Endothelial cell of umbilical vein (primary cell): ENCODE results near the gene SEMA6A. TPM values are rescaled to one million over a fixed set of nuclear protein-coding genes. Genes with fewer than 3 reads are reported as not detected.

Source experiments
- BruUV-seq: library from RNA; stranded (reverse); fragments of 400-500 nt; replicated peaks from 2 replicates; lab custom pipeline; 2021; lab: Mats Ljungman, UMichigan
- CTCF ChIA-PET: fragments of 300-600, 350-600 bp; sonication (Branson Sonifier 250); formaldehyde crosslinking; loops from one replicate; lab custom pipeline; 2021; ENCODE audit warnings: antibody characterized with exemption, inconsistent platforms; lab: Charles Lee
- POLR2A ChIA-PET: fragments of 300-600, 350-600 bp; sonication (Branson Sonifier 250); formaldehyde crosslinking; loops from one replicate; lab custom pipeline; 2021; ENCODE audit warnings: antibody characterized with exemption, inconsistent platforms; lab: Charles Lee
- DNase-seq: peaks from one replicate; pipeline ENCODE4 v3.0.0-alpha.2; 2011; ENCODE audit warnings: low read depth, low spot score
- FAIRE-seq: peaks from 2 replicates; lab custom pipeline; 2011; peaks lifted over from hg19 to GRCh38; lab: Jason Lieb, UNC
- H2AFZ ChIP-seq: 2 replicates; pipeline ENCODE4 v1.6.0; 2012; ENCODE audit warnings: low read depth, low read length, control low read depth, inconsistent platforms
- H3K27ac ChIP-seq: 2 replicates; pipeline ENCODE4 v1.5.1; 2011; ENCODE audit warnings: low read depth, mild to moderate bottlenecking, control low read depth, low read length, moderate library complexity; ENCODE audit not compliant: insufficient read depth
- H3K27me3 ChIP-seq, 2 experiments: 2 replicates each; pipeline versions ENCODE4 v1.6.0 to v1.6.1; 2011; ENCODE audit warnings: low read length in 2 of 2, mixed read lengths in 1 of 2; ENCODE audit not compliant: control insufficient read depth in 2 of 2, insufficient read depth in 2 of 2
- H3K36me3 ChIP-seq, 2 experiments: 2 replicates in 1 of 2; 3 replicates in 1 of 2; pipeline ENCODE4 v1.5.1; 2011; ENCODE audit warnings: low read length in 2 of 2, mild to moderate bottlenecking in 1 of 2, moderate library complexity in 1 of 2; ENCODE audit not compliant: control insufficient read depth in 2 of 2, insufficient read depth in 2 of 2; ENCODE audit errors: extremely low read depth in 1 of 2
- H3K4me1 ChIP-seq: 3 replicates; pipeline ENCODE4 v1.5.1; 2011; ENCODE audit warnings: mild to moderate bottlenecking, low read length; ENCODE audit not compliant: control insufficient read depth, insufficient read depth; ENCODE audit errors: extremely low read depth
- H3K4me2 ChIP-seq: 2 replicates; pipeline ENCODE4 v1.6.1; 2011; ENCODE audit warnings: low read length, control low read depth, mixed read lengths; ENCODE audit not compliant: insufficient read depth
- H3K4me3 ChIP-seq, 3 experiments: fragments of 200-600 bp in 1 of 3; sonication (generic), shearing (Covaris generic) in 1 of 3; replicated peaks in 1 of 3; 2 replicates each; pipeline ENCODE4 v1.5.1; 2011 to 2016; ENCODE audit warnings: control low read depth in 3 of 3, low read length in 3 of 3, mild to moderate bottlenecking in 2 of 3, inconsistent platforms in 1 of 3, low read depth in 1 of 3, moderate library complexity in 1 of 3; ENCODE audit not compliant: insufficient read depth in 1 of 3
- H3K79me2 ChIP-seq: 2 replicates; pipeline ENCODE4 v1.6.0; 2012; ENCODE audit warnings: low read length, inconsistent platforms; ENCODE audit not compliant: control insufficient read depth, insufficient read depth
- H3K9ac ChIP-seq: replicated peaks from 2 replicates; pipeline ENCODE3; 2011; ENCODE audit warnings: low read length, control low read depth; ENCODE audit not compliant: insufficient read depth; ENCODE audit errors: extremely low read depth
- H3K9me1 ChIP-seq: replicated peaks from 3 replicates; pipeline ENCODE4 v1.6.0; 2011; ENCODE audit warnings: mild to moderate bottlenecking, low read length; ENCODE audit not compliant: control insufficient read depth, insufficient read depth; ENCODE audit errors: extremely low read depth
- H3K9me3 ChIP-seq: replicated peaks from 2 replicates; pipeline ENCODE4 v1.5.1; 2012; ENCODE audit warnings: low read length, inconsistent platforms; ENCODE audit not compliant: control insufficient read depth, insufficient read depth
- H4K20me1 ChIP-seq: replicated peaks from 2 replicates; pipeline ENCODE3; 2011; ENCODE audit warnings: mild to moderate bottlenecking, low read length; ENCODE audit not compliant: control insufficient read depth, insufficient read depth; ENCODE audit errors: extremely low read depth
- EZH2 ChIP-seq: IDR thresholded peaks from 2 replicates; pipeline ENCODE4 v1.6.1; 2012; ENCODE audit warnings: borderline replicate concordance, low read depth, mild to moderate bottlenecking, moderate library complexity, low read length, inconsistent platforms; ENCODE audit not compliant: severe bottlenecking
- FOS ChIP-seq: IDR thresholded peaks from 2 replicates; pipeline ENCODE4 v1.6.1; 2011; ENCODE audit warnings: mild to moderate bottlenecking, low read length, moderate library complexity, borderline replicate concordance; ENCODE audit not compliant: insufficient read depth
- GATA2 ChIP-seq: IDR thresholded peaks from 2 replicates; pipeline ENCODE4 v1.7.0; 2011; ENCODE audit warnings: low read depth, mild to moderate bottlenecking, moderate library complexity, mixed read lengths, low read length; ENCODE audit not compliant: insufficient read length, insufficient read depth
- JUN ChIP-seq: IDR thresholded peaks from 2 replicates; pipeline ENCODE4 v1.6.1; 2011; ENCODE audit warnings: borderline replicate concordance, low read depth; ENCODE audit not compliant: insufficient read length, insufficient read depth
- POLR2A ChIP-seq: IDR thresholded peaks from 2 replicates; pipeline ENCODE4 v1.6.1; 2012; ENCODE audit warnings: low read depth, mild to moderate bottlenecking, control low read depth, low read length
- POLR2AphosphoS5 ChIP-seq: IDR thresholded peaks from 2 replicates; pipeline ENCODE4 v1.6.1; 2012; ENCODE audit warnings: low read depth, mild to moderate bottlenecking, control low read depth, low read length, moderate library complexity; ENCODE audit not compliant: insufficient read depth
- dilution Hi-C: fragments of 300-500 bp; cut with MboI; formaldehyde crosslinking; loops from one replicate; pipeline ENCODE4 v1.15.0; 2019; ENCODE audit warnings: low sequenced_read_pairs; ENCODE audit not compliant: extremely low pct_ligation_motif_present
- intact Hi-C: fragments of 100-400 bp; cut with micrococcal nuclease; formaldehyde crosslinking; loops from one replicate; pipeline ENCODE4 v1.10.0; 2022
- polyA plus RNA-seq, 4 experiments: library from polyadenylated mRNA; depleted of rRNA in 3 of 4; stranded (reverse) in 3 of 4; unstranded in 1 of 4; fragments of >200 nt; gene quantifications; 2 replicates each; pipeline versions ENCODE4 v1.2.1 to v1.2.3, GENCODE V29; 2011 to 2012; ENCODE audit warnings: missing spikeins in 1 of 4
- total RNA-seq: library from RNA; stranded (reverse); gene quantifications from 2 replicates; pipeline ENCODE4 v1.2.3, GENCODE V29; 2021
- TF ChIP-seq, protein P1 (sequence below): IDR thresholded peaks from 2 replicates; pipeline ENCODE4 v1.6.1; 2011; ENCODE audit not compliant: insufficient read depth, insufficient read length
- TF ChIP-seq, protein P2 (sequence below), 2 donors: IDR thresholded peaks; 1 replicate in 1 of 2; 2 replicates in 1 of 2; pipeline ENCODE4 v1.5.1; 2011; ENCODE audit warnings: low read length in 2 of 2, mild to moderate bottlenecking in 2 of 2, moderate library complexity in 2 of 2, control low read depth in 1 of 2, inconsistent platforms in 1 of 2, low read depth in 1 of 2; ENCODE audit not compliant: insufficient read depth in 1 of 2; ENCODE audit errors: extremely low read depth in 1 of 2

The SEMA6A gene
- total and polyA plus RNA-seq, 2 donors (not counting 3 experiments of a cell fraction or from before 2014, with no cell fraction given), result 0.43 to 1.5 TPM

DNA sequence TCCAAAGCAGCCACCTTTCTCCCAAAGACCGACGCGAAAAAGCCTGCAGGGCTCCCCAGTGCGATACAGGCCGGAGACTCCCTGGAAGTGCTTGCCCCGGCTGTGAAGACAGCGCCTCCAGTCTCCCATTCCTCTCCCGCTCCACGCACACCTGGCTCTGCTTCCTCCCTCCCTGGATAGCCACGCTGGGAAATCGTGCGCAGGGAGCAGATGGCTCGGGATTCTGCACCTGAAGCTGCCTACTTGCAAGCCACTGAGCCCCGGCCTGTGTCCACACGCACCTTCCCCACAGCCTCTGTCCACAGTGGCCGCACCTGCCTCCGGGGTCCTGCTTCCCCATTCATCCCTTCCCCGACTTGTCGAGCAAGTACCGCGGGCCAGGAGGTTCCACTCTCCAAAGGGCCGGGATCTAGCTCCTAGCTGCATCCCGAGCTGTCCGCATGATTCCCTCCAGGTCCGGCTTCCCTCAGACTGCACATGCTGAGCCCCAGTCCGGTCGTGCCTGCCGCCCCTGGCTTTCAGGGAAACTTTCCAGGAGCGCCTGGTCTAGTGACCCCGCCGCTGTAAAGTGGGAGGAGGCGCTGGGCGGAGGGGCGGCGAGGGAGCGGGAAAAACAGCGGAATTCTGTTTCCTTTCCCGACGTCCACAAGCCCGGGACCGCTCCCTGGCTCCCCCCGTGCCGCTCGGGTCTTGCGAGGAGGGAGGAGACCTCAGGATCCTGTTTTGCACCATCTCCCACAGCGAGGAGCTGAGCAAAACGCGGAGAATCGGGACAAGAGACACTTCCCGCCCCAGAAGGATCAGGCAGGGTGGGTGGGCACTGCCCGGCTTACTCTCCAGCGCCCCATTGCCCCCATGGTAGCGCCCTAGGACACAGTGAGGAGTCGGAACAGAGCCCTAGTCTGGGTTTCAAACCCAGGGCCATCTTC is 2.0 kb downstream of the SEMA6A start:
- DNase-seq, result peak; percentile 25
- POLR2A ChIA-PET, result no interaction called here
- Histone ChIP-seq H4K20me1 (no peaks in the 10 kb centered on the region), H3K36me3 (no peaks in the 10 kb centered on the region), H3K79me2 (no peaks in the 10 kb centered on the region), H3K27me3 (peaks cover 44 to 71% of the 10 kb centered on the region in 2 experiments), H3K9me3 (no peaks in the 10 kb centered on the region), H3K4me2 (peak overlapping the region; percentile 60), H3K27ac (no peak overlapping the region), H3K4me3 (peak overlapping the region in 2 of 3 experiments; percentile 11 to 53), H3K4me1 (peaks cover 17% of the 10 kb centered on the region), H2AFZ (peak overlapping the region; percentile 6), H3K9ac (no peak overlapping the region), H3K9me1 (no peaks in the 10 kb centered on the region)
- BruUV-seq, result no TSS peak
- intact Hi-C loops (loop anchor here (10.0 kb wide), 1 partner anchor 882 kb away; no protein-coding TSS in a partner anchor), dilution Hi-C loops (no loop called here)
- CTCF ChIA-PET, result interaction anchor here (2.8 kb wide), 1 partner anchor 12 kb away, joined by 7 read pairs; no protein-coding TSS in a partner anchor
- FAIRE-seq, result peak; percentile 31
- peak; percentile 95 for TF ChIP-seq EZH2
- TF ChIP-seq FOS, result no peak

DNA sequence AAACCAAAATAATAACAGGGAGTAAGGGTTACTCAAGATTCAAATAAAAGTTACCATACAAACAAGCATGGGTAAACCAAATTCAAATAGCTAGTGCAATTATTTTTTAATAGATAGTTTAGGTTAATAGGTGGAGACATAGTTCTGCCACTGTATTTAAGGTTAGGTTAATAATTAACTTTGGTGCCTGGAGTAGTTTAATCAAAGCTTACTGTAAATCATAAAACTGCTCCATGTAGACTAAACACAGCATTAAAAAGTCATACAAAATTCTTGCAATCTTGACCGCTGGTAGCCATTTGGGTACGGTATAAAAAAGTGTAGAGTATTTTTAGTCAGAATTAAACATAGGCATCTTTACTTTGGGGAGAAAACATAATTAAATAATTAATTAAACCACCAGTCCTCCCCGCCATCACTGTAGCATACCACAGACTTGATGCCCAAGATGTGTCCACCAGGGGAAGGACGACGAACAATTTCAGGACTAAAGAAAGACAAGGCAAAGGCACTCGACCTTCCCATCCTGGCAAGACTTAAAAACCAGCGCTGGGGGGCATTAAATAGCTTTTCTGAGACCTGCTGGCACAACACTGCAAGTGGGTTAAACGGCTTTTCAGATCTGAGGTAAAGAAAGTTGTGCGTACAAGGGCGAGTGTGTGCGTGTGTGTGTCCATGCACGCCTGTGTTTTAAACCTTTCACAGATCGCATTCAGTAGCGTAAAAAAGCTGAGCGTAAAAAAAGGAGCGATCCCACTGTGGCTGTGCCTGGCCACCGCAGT is 2.9 kb downstream of the SEMA6A start:
- Histone ChIP-seq H2AFZ (no peak overlapping the region), H4K20me1 (no peaks in the 10 kb centered on the region), H3K27ac (no peak overlapping the region), H3K4me3 (no peak overlapping the region), H3K4me1 (peaks cover 17% of the 10 kb centered on the region), H3K4me2 (no peak overlapping the region), H3K9me3 (no peaks in the 10 kb centered on the region), H3K9me1 (peaks cover under 1% of the 10 kb centered on the region), H3K9ac (no peak overlapping the region), H3K79me2 (no peaks in the 10 kb centered on the region), H3K27me3 (peaks cover 38 to 64% of the 10 kb centered on the region in 2 experiments), H3K36me3 (no peaks in the 10 kb centered on the region)
- CTCF ChIA-PET, result interaction anchor here (1.0 kb wide), 1 partner anchor 14 kb away, joined by 3 read pairs; no protein-coding TSS in a partner anchor
- no peak for FAIRE-seq
- no peak for DNase-seq
- POLR2A ChIA-PET, result no interaction called here
- TF ChIP-seq FOS, result no peak
- TF ChIP-seq, protein P1, sequence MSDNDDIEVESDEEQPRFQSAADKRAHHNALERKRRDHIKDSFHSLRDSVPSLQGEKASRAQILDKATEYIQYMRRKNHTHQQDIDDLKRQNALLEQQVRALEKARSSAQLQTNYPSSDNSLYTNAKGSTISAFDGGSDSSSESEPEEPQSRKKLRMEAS, result no peak
- no peak for TF ChIP-seq GATA2
- TF ChIP-seq, protein P2, sequence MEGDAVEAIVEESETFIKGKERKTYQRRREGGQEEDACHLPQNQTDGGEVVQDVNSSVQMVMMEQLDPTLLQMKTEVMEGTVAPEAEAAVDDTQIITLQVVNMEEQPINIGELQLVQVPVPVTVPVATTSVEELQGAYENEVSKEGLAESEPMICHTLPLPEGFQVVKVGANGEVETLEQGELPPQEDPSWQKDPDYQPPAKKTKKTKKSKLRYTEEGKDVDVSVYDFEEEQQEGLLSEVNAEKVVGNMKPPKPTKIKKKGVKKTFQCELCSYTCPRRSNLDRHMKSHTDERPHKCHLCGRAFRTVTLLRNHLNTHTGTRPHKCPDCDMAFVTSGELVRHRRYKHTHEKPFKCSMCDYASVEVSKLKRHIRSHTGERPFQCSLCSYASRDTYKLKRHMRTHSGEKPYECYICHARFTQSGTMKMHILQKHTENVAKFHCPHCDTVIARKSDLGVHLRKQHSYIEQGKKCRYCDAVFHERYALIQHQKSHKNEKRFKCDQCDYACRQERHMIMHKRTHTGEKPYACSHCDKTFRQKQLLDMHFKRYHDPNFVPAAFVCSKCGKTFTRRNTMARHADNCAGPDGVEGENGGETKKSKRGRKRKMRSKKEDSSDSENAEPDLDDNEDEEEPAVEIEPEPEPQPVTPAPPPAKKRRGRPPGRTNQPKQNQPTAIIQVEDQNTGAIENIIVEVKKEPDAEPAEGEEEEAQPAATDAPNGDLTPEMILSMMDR (IDR thresholded peaks at IDR 0.05; ENCODE audit: extremely low read depth in 1 of 2, insufficient read depth in 1 of 2, low read depth in 1 of 2, low read length in 2 of 2), result no peak
- no peak for TF ChIP-seq POLR2A
- TF ChIP-seq POLR2AphosphoS5, result no peak
- TF ChIP-seq JUN, result no peak
- dilution Hi-C loops, result no loop called here
- no TSS peak for BruUV-seq
- intact Hi-C loops, result loop anchor here (10.0 kb wide), 1 partner anchor 883 kb away; no protein-coding TSS in a partner anchor
